Upper lobe of left lung (tissue), 4 donors: ENCODE results near the gene TMEM164.

ENCODE experiments used
- EP300 ChIP-seq, 4 donors: sonication (generic); formaldehyde crosslinking; IDR thresholded peaks; one replicate each; pipeline ENCODE4 v1.5.1; 2017; ENCODE audit warnings: antibody characterized with exemption in 4 of 4, control low read depth in 2 of 4
- POLR2AphosphoS5 ChIP-seq, 2 donors: sonication (generic); formaldehyde crosslinking; IDR thresholded peaks; one replicate each; pipeline ENCODE4 v1.5.1; 2017; ENCODE audit warnings: antibody characterized with exemption in 2 of 2
- TF ChIP-seq, protein P1 (sequence below), 6 experiments: fragments of 450-650 bp in 4 of 6; fragments of 200-600 bp in 2 of 6; sonication (generic) in 2 of 6; IDR thresholded peaks; one replicate each; pipeline ENCODE4 v1.5.1; 2016 to 2019; ENCODE audit warnings: antibody characterized with exemption in 6 of 6

DNA sequence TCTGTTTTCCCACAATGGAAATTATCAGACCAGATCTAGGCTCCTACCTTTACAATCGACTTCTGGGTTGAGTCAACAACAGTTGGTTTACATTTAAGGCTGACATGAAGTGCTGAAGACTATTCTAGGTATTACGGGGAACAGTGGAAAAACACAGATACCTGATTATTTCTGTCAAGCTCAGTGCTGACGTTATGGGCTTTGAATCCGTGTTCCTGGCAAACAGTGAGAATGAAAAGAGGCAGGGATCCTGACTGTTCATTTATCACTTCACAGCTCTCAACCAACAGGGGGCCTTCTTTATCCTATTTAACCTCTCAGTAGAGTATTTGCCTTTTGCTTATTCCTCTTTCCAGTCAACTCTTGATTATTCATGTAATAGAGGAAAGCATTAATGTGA is 43.1 kb downstream of the TMEM164 start:
- TF ChIP-seq, protein P1, sequence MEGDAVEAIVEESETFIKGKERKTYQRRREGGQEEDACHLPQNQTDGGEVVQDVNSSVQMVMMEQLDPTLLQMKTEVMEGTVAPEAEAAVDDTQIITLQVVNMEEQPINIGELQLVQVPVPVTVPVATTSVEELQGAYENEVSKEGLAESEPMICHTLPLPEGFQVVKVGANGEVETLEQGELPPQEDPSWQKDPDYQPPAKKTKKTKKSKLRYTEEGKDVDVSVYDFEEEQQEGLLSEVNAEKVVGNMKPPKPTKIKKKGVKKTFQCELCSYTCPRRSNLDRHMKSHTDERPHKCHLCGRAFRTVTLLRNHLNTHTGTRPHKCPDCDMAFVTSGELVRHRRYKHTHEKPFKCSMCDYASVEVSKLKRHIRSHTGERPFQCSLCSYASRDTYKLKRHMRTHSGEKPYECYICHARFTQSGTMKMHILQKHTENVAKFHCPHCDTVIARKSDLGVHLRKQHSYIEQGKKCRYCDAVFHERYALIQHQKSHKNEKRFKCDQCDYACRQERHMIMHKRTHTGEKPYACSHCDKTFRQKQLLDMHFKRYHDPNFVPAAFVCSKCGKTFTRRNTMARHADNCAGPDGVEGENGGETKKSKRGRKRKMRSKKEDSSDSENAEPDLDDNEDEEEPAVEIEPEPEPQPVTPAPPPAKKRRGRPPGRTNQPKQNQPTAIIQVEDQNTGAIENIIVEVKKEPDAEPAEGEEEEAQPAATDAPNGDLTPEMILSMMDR (IDR thresholded peaks at IDR 0.05): peak in 1 of 6 experiments; percentile 6
- TF ChIP-seq EP300 (IDR thresholded peaks at IDR 0.05): no peak
- no peak for TF ChIP-seq POLR2AphosphoS5 (IDR thresholded peaks at IDR 0.05)
